ENCODE results near the gene VIPR2. TPM values are rescaled to one million over a fixed set of nuclear protein-coding genes. Genes with fewer than 3 reads are reported as not detected.

Gene VIPR2
- total RNA-seq, 3 donors from 2014 or later = 0.48 to 14.0 (median 4.6) TPM

- no peaks in the 10 kb centered on the region for H3K36me3 ChIP-seq
- H3K4me1 ChIP-seq = no peaks in the 10 kb centered on the region
- no peak for DNase-seq (ENCODE audit: low spot score in 2 of 2)
- no peak overlapping the region for H3K27ac ChIP-seq
- H3K27me3 ChIP-seq = no peaks in the 10 kb centered on the region
- intact Hi-C loops (cut with DNase I; ENCODE audit: low total_unique reads) = no loop called here
- H3K4me3 ChIP-seq = no peak overlapping the region
- TF ChIP-seq POLR2AphosphoS5 (IDR thresholded peaks at IDR 0.05) = no peak
- H3K9me3 ChIP-seq = peaks cover 0 to 3% of the 10 kb centered on the region in 2 donors
Observed at GRCh38 chr7:159160450-159160849, 15.8 kb upstream of the VIPR2 start.

GRCh38 chr7:159159731-159160130 is 15.1 kb upstream of the VIPR2 start:
- H3K9me3 ChIP-seq = peaks cover 0 to 3% of the 10 kb centered on the region in 2 donors
- no peaks in the 10 kb centered on the region for H3K36me3 ChIP-seq
- no peak for TF ChIP-seq CTCF (IDR thresholded peaks at IDR 0.05)
- TF ChIP-seq POLR2AphosphoS5 (IDR thresholded peaks at IDR 0.05) = no peak
- no peak for DNase-seq (ENCODE audit: low spot score in 2 of 2)
- H3K27me3 ChIP-seq = no peaks in the 10 kb centered on the region
- no peaks in the 10 kb centered on the region for H3K4me1 ChIP-seq
- intact Hi-C loops (cut with DNase I; ENCODE audit: low total_unique reads) = no loop called here
- no peak overlapping the region for H3K4me3 ChIP-seq
- no peak overlapping the region for H3K27ac ChIP-seq

- Histone ChIP-seq H3K4me1 (no peaks in the 10 kb centered on the region), H3K9me3 (peaks cover 0 to 3% of the 10 kb centered on the region in 2 donors), H3K27me3 (no peaks in the 10 kb centered on the region), H3K4me3 (no peak overlapping the region), H3K27ac (no peak overlapping the region), H3K36me3 (no peaks in the 10 kb centered on the region)
- intact Hi-C loops (cut with DNase I; ENCODE audit: low total_unique reads) = no loop called here
- TF ChIP-seq POLR2A (IDR thresholded peaks at IDR 0.05) = no peak
- TF ChIP-seq CTCF (IDR thresholded peaks at IDR 0.05) = no peak
- no peak for TF ChIP-seq POLR2AphosphoS5 (IDR thresholded peaks at IDR 0.05)
- peak in 1 of 2 donors; percentile 8 for DNase-seq (ENCODE audit: low spot score in 2 of 2)
Observed at GRCh38 chr7:159158888-159159405, 14.3 kb upstream of the VIPR2 start.

DNA sequence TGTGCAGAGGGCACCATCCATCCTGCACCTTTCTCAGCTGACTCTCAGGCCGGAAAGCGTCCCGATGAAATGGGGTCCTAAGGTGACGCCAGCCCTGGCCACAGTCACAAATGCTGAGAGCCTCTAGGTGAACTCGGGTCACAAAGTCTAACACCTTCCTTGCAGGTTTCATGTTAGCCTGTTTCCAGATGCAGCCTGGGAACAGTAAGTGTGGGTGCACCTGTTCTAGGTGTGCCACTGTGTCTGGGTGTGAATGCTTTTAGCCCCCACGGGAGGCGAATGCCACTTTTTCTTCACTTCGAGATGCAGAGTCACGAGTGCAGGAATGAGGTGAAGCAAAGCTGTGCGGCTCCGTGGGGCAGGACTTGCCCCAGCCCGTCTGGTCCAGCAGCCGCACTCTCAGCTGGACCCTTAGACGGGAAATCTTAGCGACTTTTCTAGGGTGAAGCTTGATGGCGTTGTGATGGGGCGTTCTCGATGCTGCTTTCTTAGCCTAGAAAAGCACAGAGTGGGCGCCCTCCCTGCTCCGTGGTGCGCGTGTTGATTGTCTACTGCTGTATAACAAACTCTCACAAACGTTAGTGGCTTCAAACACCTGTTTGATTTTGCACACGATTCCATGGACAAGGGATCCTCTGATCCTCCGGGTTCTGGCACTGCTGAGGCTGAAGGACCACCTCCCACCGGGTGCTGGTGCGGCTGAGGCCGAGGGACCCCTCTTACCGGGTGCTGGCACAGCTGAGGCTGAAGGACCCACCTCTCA is 13.6 kb upstream of the VIPR2 start:
- Histone ChIP-seq H3K27ac (no peak overlapping the region), H3K27me3 (no peaks in the 10 kb centered on the region), H3K4me3 (no peak overlapping the region), H3K9me3 (peaks cover 0 to 3% of the 10 kb centered on the region in 2 donors), H3K4me1 (no peaks in the 10 kb centered on the region), H3K36me3 (no peaks in the 10 kb centered on the region)
- intact Hi-C loops (cut with DNase I; ENCODE audit: low total_unique reads) = no loop called here
- no peak for TF ChIP-seq POLR2AphosphoS5 (IDR thresholded peaks at IDR 0.05)
- TF ChIP-seq CTCF (IDR thresholded peaks at IDR 0.05) = no peak
- no peak for TF ChIP-seq POLR2A (IDR thresholded peaks at IDR 0.05)
- peak in 1 of 2 donors; percentile 14 for DNase-seq (ENCODE audit: low spot score in 2 of 2)

- peak in 1 of 2 donors; percentile 7 for DNase-seq (ENCODE audit: low spot score in 2 of 2)
- peaks cover 0 to 2% of the 10 kb centered on the region in 2 donors for H3K9me3 ChIP-seq
- H3K27me3 ChIP-seq = no peaks in the 10 kb centered on the region
- no peaks in the 10 kb centered on the region for H3K4me1 ChIP-seq
- intact Hi-C loops (cut with DNase I; ENCODE audit: low total_unique reads) = no loop called here
- no peak for TF ChIP-seq POLR2AphosphoS5 (IDR thresholded peaks at IDR 0.05)
- no peak for TF ChIP-seq CTCF (IDR thresholded peaks at IDR 0.05)
- TF ChIP-seq POLR2A (IDR thresholded peaks at IDR 0.05) = no peak
- H3K36me3 ChIP-seq = no peaks in the 10 kb centered on the region
- no peak overlapping the region for H3K4me3 ChIP-seq
- H3K27ac ChIP-seq = no peak overlapping the region
Observed at GRCh38 chr7:159157714-159158113, 13.0 kb upstream of the VIPR2 start.
